Esophagus squamous epithelium (tissue), 5 donors: ENCODE measurements around the gene GALNT2. TPM values are rescaled to one million over a fixed set of nuclear protein-coding genes. Genes with fewer than 3 reads are reported as not detected.
A peak's percentile ranks its signal among the peaks of the same experiment; 100 is the strongest.

ENCODE experiments used
- DNase-seq: peaks from one replicate; lab custom pipeline; 2025; lab: John Stamatoyannopoulos, UW
- H3K27ac ChIP-seq, 4 donors: fragments of 200-600 bp; sonication (generic); one replicate each; pipeline ENCODE4 v1.5.1; 2016 to 2019; ENCODE audit warnings: mild to moderate bottlenecking in 1 of 4
- H3K27me3 ChIP-seq, 4 donors: fragments of 200-600 bp; sonication (generic); 1 replicate in 3 of 4; 2 replicates in 1 of 4; pipeline versions ENCODE4 v1.5.1 to v1.6.0; 2017 to 2021; ENCODE audit warnings: antibody characterized with exemption in 1 of 4
- H3K36me3 ChIP-seq, 3 donors: fragments of 200-600 bp; sonication (generic); one replicate each; pipeline ENCODE4 v1.5.1; 2016 to 2019
- H3K4me1 ChIP-seq, 3 donors: fragments of 200-600 bp; sonication (generic); one replicate each; pipeline ENCODE4 v1.5.1; 2017 to 2019
- H3K4me3 ChIP-seq, 4 donors: fragments of 200-600 bp; sonication (generic); 1 replicate in 3 of 4; 2 replicates in 1 of 4; pipeline ENCODE4 v1.5.1; 2016 to 2019; ENCODE audit warnings: mild to moderate bottlenecking in 2 of 4, moderate library complexity in 1 of 4
- H3K9me3 ChIP-seq, 3 donors: fragments of 200-600 bp; sonication (generic); one replicate each; pipeline ENCODE4 v1.5.1; 2016 to 2019
- CTCF ChIP-seq, 6 experiments: fragments of 450-650 bp in 4 of 6; fragments of 200-600 bp in 2 of 6; sonication (generic) in 2 of 6; IDR thresholded peaks; one replicate each; pipeline ENCODE4 v1.5.1; 2016 to 2019; ENCODE audit warnings: antibody characterized with exemption in 6 of 6, mild to moderate bottlenecking in 4 of 6, moderate library complexity in 4 of 6
- POLR2A ChIP-seq, 4 donors: fragments of 450-650 bp; IDR thresholded peaks; one replicate each; pipeline ENCODE4 v1.6.1; 2017; ENCODE audit warnings: antibody characterized with exemption in 4 of 4, mild to moderate bottlenecking in 4 of 4, moderate library complexity in 3 of 4
- WGBS, 2 donors: methylation state at CpG; one replicate each; pipeline ENCODE4 v1.1.5; 2018; 5-methylcytosine and 5-hydroxymethylcytosine counted together
- intact Hi-C: fragments of 100-400 bp; cut with DNase I; formaldehyde crosslinking; loops from one replicate; pipeline ENCODE4 v1.15.0; 2022
- total RNA-seq, 4 donors: library from RNA; depleted of rRNA; stranded (reverse); fragments of >200 nt; gene quantifications; one replicate each; pipeline ENCODE4 v1.1.0, GENCODE V29; 2016
- donor health status: DM: yes; HTN: yes; CAD: no.

The GALNT2 gene
- total RNA-seq, 4 donors from 2014 or later: 25.8 to 36.2 (median 31.0) TPM

GRCh38 chr1:230119340-230119739 lies 52.3 kb downstream of the GALNT2 start:
- 92 to 94% methylated on average over 6 of the region's 6 CpGs for WGBS, 2 donors
- no peak for TF ChIP-seq POLR2A (IDR thresholded peaks at IDR 0.05)
- H3K27me3 ChIP-seq: no peaks in the 10 kb centered on the region
- intact Hi-C loops: no loop called here
- H3K9me3 ChIP-seq: no peaks in the 10 kb centered on the region
- no peak for DNase-seq
- peaks cover 0 to 45% (median 4%) of the 10 kb centered on the region in 3 donors for H3K4me1 ChIP-seq
- H3K36me3 ChIP-seq: peaks cover 0 to 19% (median 0%) of the 10 kb centered on the region in 3 donors
- no peak overlapping the region for H3K4me3 ChIP-seq
- no peak overlapping the region for H3K27ac ChIP-seq

- intact Hi-C loops: no loop called here
- no peak for TF ChIP-seq CTCF (IDR thresholded peaks at IDR 0.05)
- no peak for TF ChIP-seq POLR2A (IDR thresholded peaks at IDR 0.05)
- no peak for DNase-seq
- Histone ChIP-seq H3K36me3 (peaks cover 0 to 18% (median 0%) of the 10 kb centered on the region in 3 donors), H3K4me3 (no peak overlapping the region), H3K4me1 (peaks cover 0 to 53% (median 10%) of the 10 kb centered on the region in 3 donors), H3K27me3 (no peaks in the 10 kb centered on the region), H3K9me3 (no peaks in the 10 kb centered on the region), H3K27ac (no peak overlapping the region)
- 85 to 87% methylated on average over 11 of the region's 14 CpGs for WGBS, 2 donors
These were observed 53.4 kb downstream of the GALNT2 start for GRCh38 chr1:230120289-230120920.

- peaks cover 0 to 18% (median 0%) of the 10 kb centered on the region in 3 donors for H3K36me3 ChIP-seq
- H3K9me3 ChIP-seq: no peaks in the 10 kb centered on the region
- DNase-seq: no peak
- H3K27me3 ChIP-seq: no peaks in the 10 kb centered on the region
- WGBS, 2 donors: 66 to 77% methylated on average over 9 of the region's 9 CpGs
- no peak overlapping the region for H3K4me3 ChIP-seq
- H3K4me1 ChIP-seq: peaks cover 0 to 58% (median 10%) of the 10 kb centered on the region in 3 donors
- intact Hi-C loops: no loop called here
- no peak for TF ChIP-seq POLR2A (IDR thresholded peaks at IDR 0.05)
- TF ChIP-seq CTCF (IDR thresholded peaks at IDR 0.05): peak; percentile 34 to 61 (median 52)
- H3K27ac ChIP-seq: no peak overlapping the region
These were observed 53.9 kb downstream of the GALNT2 start for GRCh38 chr1:230120921-230121381.

- Histone ChIP-seq H3K27ac (no peak overlapping the region), H3K36me3 (peaks cover 0 to 10% (median 0%) of the 10 kb centered on the region in 3 donors), H3K4me3 (no peak overlapping the region), H3K27me3 (no peaks in the 10 kb centered on the region), H3K9me3 (no peaks in the 10 kb centered on the region), H3K4me1 (peaks cover 0 to 68% (median 10%) of the 10 kb centered on the region in 3 donors)
- WGBS, 2 donors: 54 to 57% methylated on average over 3 to 4 of the region's 4 CpGs
- no peak for TF ChIP-seq POLR2A (IDR thresholded peaks at IDR 0.05)
- TF ChIP-seq CTCF (IDR thresholded peaks at IDR 0.05): no peak
- intact Hi-C loops: no loop called here
- DNase-seq: no peak
These were observed 54.9 kb downstream of the GALNT2 start for GRCh38 chr1:230121950-230122349.

- peaks cover 0 to 75% (median 14%) of the 10 kb centered on the region in 3 donors for H3K4me1 ChIP-seq
- H3K9me3 ChIP-seq: no peaks in the 10 kb centered on the region
These were observed 55.6 kb downstream of the GALNT2 start for GRCh38 chr1:230122366-230123279.

More at GRCh38 chr1:230122366-230123279, 55.6 kb downstream of the GALNT2 start:
- TF ChIP-seq POLR2A (IDR thresholded peaks at IDR 0.05) (no peak), CTCF (IDR thresholded peaks at IDR 0.05) (no peak)
- intact Hi-C loops: no loop called here
- WGBS, 2 donors: 47 to 56% methylated on average over 16 of the region's 16 CpGs
- Histone ChIP-seq H3K36me3 (peaks cover 0 to 6% (median 0%) of the 10 kb centered on the region in 3 donors), H3K27me3 (no peaks in the 10 kb centered on the region), H3K27ac (peak overlapping the region in 2 of 4 donors; percentile 17 to 65), H3K4me3 (no peak overlapping the region)
- DNase-seq: no peak
